Measurements from ENCODE around the gene DSN1. TPM values are rescaled to one million over a fixed set of nuclear protein-coding genes. Genes with fewer than 3 reads are reported as not detected.

The DSN1 gene
- total RNA-seq, 2 experiments from 2014 or later, result 23.0 to 24.7 TPM

- intact Hi-C loops (cut with micrococcal nuclease), result loop anchor here (1.0 kb wide), 5 partner anchors 13 to 141 kb away; partner anchors contain the start of genes DSN1 and RAB5IF
- CTCF ChIA-PET, result interaction anchor here (0.6 to 3.8 kb wide), 7 partner anchors 9 to 130 kb away, joined by 3 to 13 read pairs (median 4); partner anchors contain the start of gene DSN1
- no peaks in the 10 kb centered on the region for H3K27me3 Mint-ChIP-seq (ENCODE audit: low read depth)
Observed at GRCh38 chr20:36745927-36746659, 27.5 kb downstream of the DSN1 start, which contains the start of gene NDRG3. NDRG3 (minus strand) TSS chr20:36746090; CDS start chr20:36721735, 24,355 bp downstream.

DNA sequence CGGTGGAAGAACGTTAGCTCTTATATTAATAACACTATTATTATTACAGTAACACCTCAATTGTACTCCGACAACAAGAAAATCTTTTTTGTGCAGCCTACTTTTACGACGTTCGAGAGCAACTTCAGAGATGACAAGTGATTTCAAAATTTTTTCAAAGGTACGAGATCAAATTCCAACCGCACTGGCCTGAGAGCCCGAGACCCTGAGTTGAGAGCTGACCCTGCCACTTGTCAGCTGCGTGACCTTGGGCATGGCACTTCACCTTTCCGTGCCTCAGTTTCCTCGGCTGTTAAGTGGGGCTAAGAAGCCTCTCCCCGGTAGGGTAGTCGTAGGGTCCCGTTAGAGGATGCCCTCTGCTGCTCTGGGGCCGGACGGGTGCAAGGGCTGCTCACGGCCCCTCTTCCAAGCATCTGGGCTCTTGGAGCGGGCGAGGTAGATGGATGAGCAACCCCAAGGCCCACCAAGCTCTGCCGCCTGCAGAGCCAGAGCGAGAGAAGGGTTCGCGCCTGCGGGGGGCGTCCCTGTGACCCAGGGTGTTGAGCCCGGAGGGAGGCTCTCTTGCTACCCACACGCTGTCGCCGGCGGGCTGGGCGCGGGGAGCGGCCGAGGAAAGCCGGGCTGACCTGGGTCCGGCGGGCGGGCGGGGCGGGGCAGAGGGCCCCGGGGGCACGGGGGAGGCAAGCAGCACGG lies 28.2 kb downstream of the DSN1 start:
- H3K27ac Mint-ChIP-seq, result peak overlapping the region; percentile 41
- no peaks in the 10 kb centered on the region for H3K36me3 Mint-ChIP-seq (ENCODE audit: low read depth)
- no peaks in the 10 kb centered on the region for H3K9me3 Mint-ChIP-seq
- no peaks in the 10 kb centered on the region for H3K27me3 Mint-ChIP-seq (ENCODE audit: low read depth)
- CTCF ChIA-PET, result interaction anchor here (0.5 to 3.8 kb wide), 7 partner anchors 10 to 139 kb away, joined by 3 to 13 read pairs (median 5); partner anchors contain the start of genes DSN1 and RAB5IF
- intact Hi-C loops (cut with micrococcal nuclease), result no loop called here
- peak; percentile 50 for DNase-seq
- H3K4me1 Mint-ChIP-seq (ENCODE audit: low read depth), result peaks cover 21% of the 10 kb centered on the region
- H3K4me3 Mint-ChIP-seq, result peak overlapping the region; percentile 86

More at GRCh38 chr20:36745927-36746659, 27.5 kb downstream of the DSN1 start, which contains the start of gene NDRG3:
- DNase-seq, result peak; percentile 96
- H3K4me1 Mint-ChIP-seq (ENCODE audit: low read depth), result peaks cover 21% of the 10 kb centered on the region
- H3K9me3 Mint-ChIP-seq, result no peaks in the 10 kb centered on the region
- no peaks in the 10 kb centered on the region for H3K36me3 Mint-ChIP-seq (ENCODE audit: low read depth)
- H3K4me3 Mint-ChIP-seq, result peak within 1 kb of the TSS; percentile 86
- peak within 1 kb of the TSS; percentile 86 for H3K27ac Mint-ChIP-seq

DNA sequence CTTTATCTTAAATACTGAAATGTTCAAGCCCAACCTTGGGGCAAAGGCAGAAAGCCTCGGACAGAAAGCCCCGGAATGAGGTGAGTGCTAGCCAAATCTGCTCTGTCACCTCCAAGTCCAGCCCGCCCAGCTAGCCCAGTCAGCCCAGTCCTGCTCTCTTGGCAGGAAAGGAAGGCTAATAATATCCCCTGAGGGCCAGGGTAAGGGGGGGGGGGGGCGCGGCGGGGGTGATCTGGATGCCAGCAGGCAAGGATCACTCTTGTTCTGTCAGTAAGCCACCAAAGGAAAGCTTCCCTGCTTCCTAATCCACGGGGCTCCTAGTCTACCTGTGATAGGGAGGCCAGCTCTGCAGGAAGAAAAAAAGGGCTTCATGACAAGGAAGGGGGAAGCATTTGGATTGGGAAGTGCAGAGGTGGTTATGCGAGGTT lies 28.8 kb downstream of the DSN1 start:
- intact Hi-C loops (cut with micrococcal nuclease), result no loop called here
- no peak overlapping the region for H3K27ac Mint-ChIP-seq

DNA sequence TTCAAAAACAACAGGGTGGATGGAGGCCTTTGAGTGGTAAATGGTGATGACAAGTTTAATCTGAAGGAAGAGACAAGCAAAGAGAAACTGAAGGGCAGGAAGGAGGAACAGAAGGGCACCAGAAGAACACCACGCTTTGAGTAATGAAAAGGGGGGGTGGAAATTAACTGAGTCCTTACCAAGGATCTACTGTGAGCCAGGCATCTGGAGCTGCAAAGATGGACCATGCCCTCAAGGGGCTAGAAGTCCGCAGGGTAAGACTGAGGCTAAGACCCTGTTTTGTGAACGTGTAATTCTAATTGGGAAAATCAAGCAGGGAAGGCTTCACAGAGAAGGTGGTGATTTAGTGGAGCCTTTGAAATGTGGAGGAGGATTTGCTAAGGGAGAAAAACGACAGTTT lies 29.3 kb downstream of the DSN1 start:
- H3K36me3 Mint-ChIP-seq (ENCODE audit: low read depth), result no peaks in the 10 kb centered on the region
- no peak for DNase-seq
- intact Hi-C loops (cut with micrococcal nuclease), result no loop called here
- no peaks in the 10 kb centered on the region for H3K9me3 Mint-ChIP-seq
- H3K27me3 Mint-ChIP-seq (ENCODE audit: low read depth), result no peaks in the 10 kb centered on the region
- peak overlapping the region; percentile 42 for H3K4me3 Mint-ChIP-seq
- H3K4me1 Mint-ChIP-seq (ENCODE audit: low read depth), result peaks cover 21% of the 10 kb centered on the region
- no peak overlapping the region for H3K27ac Mint-ChIP-seq
- CTCF ChIA-PET, result interaction anchor here (0.8 to 2.2 kb wide), 2 partner anchors 107 to 138 kb away, joined by 7 to 8 read pairs; partner anchors contain the start of gene RAB5IF

More for the DNA sequence above, 28.8 kb downstream of the DSN1 start:
- no peak for DNase-seq
- Mint-ChIP-seq H3K9me3 (no peaks in the 10 kb centered on the region), H3K4me1 (ENCODE audit: low read depth) (peaks cover 21% of the 10 kb centered on the region), H3K36me3 (ENCODE audit: low read depth) (no peaks in the 10 kb centered on the region), H3K27me3 (ENCODE audit: low read depth) (no peaks in the 10 kb centered on the region), H3K4me3 (peak overlapping the region; percentile 86)
- CTCF ChIA-PET, result interaction anchor here (0.5 to 3.8 kb wide), 4 partner anchors 29 to 139 kb away, joined by 3 to 13 read pairs (median 8); partner anchors contain the start of genes DSN1 and RAB5IF

- Mint-ChIP-seq H3K27ac (no peak overlapping the region), H3K36me3 (ENCODE audit: low read depth) (no peaks in the 10 kb centered on the region), H3K4me3 (no peak overlapping the region), H3K27me3 (ENCODE audit: low read depth) (no peaks in the 10 kb centered on the region), H3K9me3 (no peaks in the 10 kb centered on the region), H3K4me1 (ENCODE audit: low read depth) (peaks cover 21% of the 10 kb centered on the region)
- intact Hi-C loops (cut with micrococcal nuclease), result no loop called here
- DNase-seq, result no peak
- CTCF ChIA-PET, result interaction anchor here (3.1 kb wide), 1 partner anchor 13 kb away, joined by 14 read pairs; no protein-coding TSS in a partner anchor
Observed at GRCh38 chr20:36742558-36742957, 31.0 kb downstream of the DSN1 start.

DNA sequence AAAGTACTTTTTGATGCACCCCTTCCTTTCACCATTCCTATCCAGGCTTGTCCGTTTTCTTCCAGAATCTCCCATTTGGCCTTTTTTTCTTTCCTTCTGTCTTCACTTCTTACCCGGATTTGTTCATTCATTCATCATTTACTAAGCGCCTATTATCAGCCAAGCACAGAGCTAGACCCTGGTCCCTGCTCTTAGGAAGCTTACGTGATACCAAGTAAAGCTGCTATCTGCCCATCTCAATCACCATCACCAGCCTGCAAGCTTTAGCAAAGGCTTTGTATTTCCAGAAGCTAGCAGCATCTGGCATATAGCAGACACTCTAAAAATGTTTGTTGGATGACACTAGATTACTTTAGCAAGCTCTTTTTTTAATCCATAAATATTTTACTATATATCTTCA lies 32.5 kb downstream of the DSN1 start:
- Mint-ChIP-seq H3K4me1 (ENCODE audit: low read depth) (peaks cover 19% of the 10 kb centered on the region), H3K4me3 (no peak overlapping the region), H3K27ac (no peak overlapping the region), H3K36me3 (ENCODE audit: low read depth) (no peaks in the 10 kb centered on the region), H3K27me3 (ENCODE audit: low read depth) (no peaks in the 10 kb centered on the region), H3K9me3 (no peaks in the 10 kb centered on the region)
- intact Hi-C loops (cut with micrococcal nuclease), result no loop called here
- DNase-seq, result no peak
- CTCF ChIA-PET, result interaction anchor here (0.8 to 3.1 kb wide), 3 partner anchors 14 to 129 kb away, joined by 3 to 14 read pairs (median 5); partner anchors contain the start of gene SLA2

DNA sequence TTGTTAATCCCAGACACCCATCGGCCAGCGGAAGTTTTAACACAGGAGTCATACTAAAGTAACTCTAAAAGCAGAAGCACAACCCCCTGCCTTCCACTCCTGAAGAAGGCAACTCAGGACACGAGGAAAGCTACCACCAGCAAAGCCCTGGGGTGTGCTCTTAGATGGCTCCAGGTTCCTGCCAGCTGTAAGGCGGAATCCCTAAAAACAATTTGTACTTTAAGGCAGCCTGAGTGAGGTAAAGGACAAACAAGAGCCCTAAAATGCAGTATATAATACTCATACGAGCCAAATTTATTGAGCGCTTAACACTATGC lies 36.4 kb downstream of the DSN1 start:
- H3K36me3 Mint-ChIP-seq (ENCODE audit: low read depth), result no peaks in the 10 kb centered on the region
- intact Hi-C loops (cut with micrococcal nuclease), result no loop called here
- DNase-seq, result no peak
- CTCF ChIA-PET, result interaction anchor here (1.0 to 1.1 kb wide), 2 partner anchors 143 to 272 kb away, joined by 3 read pairs; no protein-coding TSS in a partner anchor
- no peak overlapping the region for H3K27ac Mint-ChIP-seq
- peaks cover 32% of the 10 kb centered on the region for H3K4me1 Mint-ChIP-seq (ENCODE audit: low read depth)
- H3K27me3 Mint-ChIP-seq (ENCODE audit: low read depth), result no peaks in the 10 kb centered on the region
- no peak overlapping the region for H3K4me3 Mint-ChIP-seq
- no peaks in the 10 kb centered on the region for H3K9me3 Mint-ChIP-seq

DNA sequence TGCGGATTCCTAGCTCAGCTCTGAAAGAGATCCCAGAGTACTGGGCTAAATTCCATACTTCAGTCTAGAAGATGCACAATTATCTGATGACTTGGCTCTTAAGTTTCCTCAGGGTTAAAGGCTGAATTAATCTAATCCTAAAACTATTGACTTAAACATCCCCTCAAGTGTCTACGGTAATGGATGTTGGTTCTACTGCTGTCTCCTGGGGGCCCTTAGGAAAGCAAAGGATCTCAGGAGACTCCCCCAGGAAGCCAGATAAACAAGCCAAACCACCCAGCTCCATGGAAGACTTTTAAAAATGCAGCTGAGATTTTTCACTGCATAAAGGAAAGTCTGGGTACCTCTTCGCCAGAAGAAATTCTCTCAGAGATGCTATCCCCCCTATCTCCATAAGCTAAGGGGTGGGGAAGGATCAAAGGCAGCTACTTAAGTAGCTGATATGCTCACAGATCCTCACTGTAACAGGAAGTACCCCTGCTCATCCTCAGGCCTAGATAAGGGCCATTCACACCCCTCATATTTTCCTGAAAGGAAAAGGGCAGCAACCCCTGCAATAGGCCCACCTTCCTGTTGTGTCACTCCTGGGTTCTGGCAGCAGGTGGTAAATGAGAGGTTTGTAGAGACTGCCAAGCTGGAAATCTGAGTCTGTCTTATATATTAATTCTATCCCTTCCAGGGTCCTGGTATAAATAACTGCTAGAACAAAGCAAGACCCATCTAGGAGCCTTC lies 36.9 kb downstream of the DSN1 start:
- H3K36me3 Mint-ChIP-seq (ENCODE audit: low read depth), result no peaks in the 10 kb centered on the region
- H3K27me3 Mint-ChIP-seq (ENCODE audit: low read depth), result no peaks in the 10 kb centered on the region
- no peak overlapping the region for H3K27ac Mint-ChIP-seq
- CTCF ChIA-PET, result interaction anchor here (1.1 to 3.5 kb wide), 2 partner anchors 18 to 271 kb away, joined by 3 to 9 read pairs; no protein-coding TSS in a partner anchor
- no peak for DNase-seq
- H3K9me3 Mint-ChIP-seq, result no peaks in the 10 kb centered on the region
- H3K4me3 Mint-ChIP-seq, result no peak overlapping the region
- peaks cover 30% of the 10 kb centered on the region for H3K4me1 Mint-ChIP-seq (ENCODE audit: low read depth)
- intact Hi-C loops (cut with micrococcal nuclease), result no loop called here

DNA sequence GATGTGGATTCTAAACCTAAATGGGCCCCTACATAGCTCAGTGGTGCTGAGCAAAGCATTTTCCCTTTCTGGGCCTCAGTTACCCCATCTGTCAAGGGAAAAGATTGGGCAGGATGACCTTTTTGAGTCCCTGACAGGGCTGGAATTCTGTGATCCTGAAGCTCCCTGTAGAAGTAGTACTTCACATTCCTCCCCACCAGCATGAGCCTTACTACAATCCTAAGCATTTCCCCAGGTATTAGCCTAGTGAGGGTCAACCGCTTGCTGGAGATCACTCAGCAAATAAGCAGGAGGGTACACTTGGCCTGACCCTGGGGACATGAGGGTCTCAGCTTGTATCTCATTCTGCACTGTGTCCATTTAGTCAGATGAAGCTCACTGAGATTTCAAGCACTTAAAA lies 41.1 kb downstream of the DSN1 start:
- intact Hi-C loops (cut with micrococcal nuclease), result loop anchor here (5.0 kb wide), 1 partner anchor 90 kb away; no protein-coding TSS in a partner anchor
- no peaks in the 10 kb centered on the region for H3K36me3 Mint-ChIP-seq (ENCODE audit: low read depth)
- DNase-seq, result no peak
- no peaks in the 10 kb centered on the region for H3K27me3 Mint-ChIP-seq (ENCODE audit: low read depth)
- peaks cover 34% of the 10 kb centered on the region for H3K4me1 Mint-ChIP-seq (ENCODE audit: low read depth)
- H3K9me3 Mint-ChIP-seq, result no peaks in the 10 kb centered on the region
- H3K27ac Mint-ChIP-seq, result no peak overlapping the region
- no peak overlapping the region for H3K4me3 Mint-ChIP-seq
- CTCF ChIA-PET, result interaction anchor here (0.5 to 1.9 kb wide), 3 partner anchors 11 to 126 kb away, joined by 3 to 7 read pairs (median 5); partner anchors contain the start of gene RAB5IF

- CTCF ChIA-PET, result interaction anchor here (0.7 to 1.6 kb wide), 5 partner anchors 11 to 116 kb away, joined by 3 to 6 read pairs (median 4); no protein-coding TSS in a partner anchor
- peak; percentile 10 for DNase-seq
- no peaks in the 10 kb centered on the region for H3K36me3 Mint-ChIP-seq (ENCODE audit: low read depth)
- no peaks in the 10 kb centered on the region for H3K9me3 Mint-ChIP-seq
- H3K4me1 Mint-ChIP-seq (ENCODE audit: low read depth), result peaks cover 19% of the 10 kb centered on the region
- no peaks in the 10 kb centered on the region for H3K27me3 Mint-ChIP-seq (ENCODE audit: low read depth)
- H3K4me3 Mint-ChIP-seq, result no peak overlapping the region
- no peak overlapping the region for H3K27ac Mint-ChIP-seq
- intact Hi-C loops (cut with micrococcal nuclease), result loop anchor here (1.0 kb wide), 1 partner anchor 117 kb away; no protein-coding TSS in a partner anchor
Observed at GRCh38 chr20:36728986-36729385, 44.6 kb downstream of the DSN1 start.

DNA sequence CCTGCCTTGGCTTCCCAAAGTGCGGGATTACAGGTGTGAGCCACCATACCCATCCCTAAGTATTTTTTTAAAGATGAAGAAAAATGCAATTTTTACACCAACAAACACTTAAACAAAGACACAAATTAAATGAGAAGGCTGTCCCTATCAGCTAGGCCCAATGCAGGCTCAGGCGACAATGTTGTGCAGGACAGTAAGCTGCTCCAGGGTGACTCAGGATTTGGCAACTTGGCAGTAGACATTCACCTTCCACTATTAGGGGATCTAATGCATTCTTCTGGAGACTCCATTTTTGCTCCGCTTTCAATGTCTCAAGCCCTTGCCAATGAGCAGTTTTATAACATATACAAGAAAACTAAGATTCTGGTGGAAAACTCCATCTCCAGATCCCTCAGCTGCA lies 47.4 kb downstream of the DSN1 start:
- H3K9me3 Mint-ChIP-seq, result no peaks in the 10 kb centered on the region
- CTCF ChIA-PET, result interaction anchor here (0.7 kb wide), 1 partner anchor 82 kb away, joined by 3 read pairs; no protein-coding TSS in a partner anchor
- no peak overlapping the region for H3K4me3 Mint-ChIP-seq
- H3K27ac Mint-ChIP-seq, result no peak overlapping the region
- no peak for DNase-seq
- H3K27me3 Mint-ChIP-seq (ENCODE audit: low read depth), result no peaks in the 10 kb centered on the region
- peaks cover 2% of the 10 kb centered on the region for H3K36me3 Mint-ChIP-seq (ENCODE audit: low read depth)
- intact Hi-C loops (cut with micrococcal nuclease), result no loop called here
- peaks cover 9% of the 10 kb centered on the region for H3K4me1 Mint-ChIP-seq (ENCODE audit: low read depth)

Measured in activated naive CD4-positive, alpha-beta T cell treated with anti-CD3 and anti-CD28 coated beads for 36 hours (primary cell).